Neuronal stem cell (in vitro differentiated cells): ENCODE results near the gene U2SURP.

Source experiments
- DNase-seq: peaks from one replicate; pipeline ENCODE4 v3.0.0-alpha.2; 2013; ENCODE audit warnings: low spot score
- H2AFZ ChIP-seq: one replicate; pipeline ENCODE4 v1.6.1; 2013; ENCODE audit warnings: mild to moderate bottlenecking, low read length, inconsistent platforms
- H2AK5ac ChIP-seq: 2 replicates; pipeline ENCODE4 v1.6.1; 2013; ENCODE audit warnings: low read depth, mild to moderate bottlenecking, inconsistent platforms, low read length, moderate library complexity, mixed read lengths
- H2BK120ac ChIP-seq: 2 replicates; pipeline ENCODE4 v1.6.1; 2013; ENCODE audit warnings: low read depth, mild to moderate bottlenecking, inconsistent platforms, low read length, moderate library complexity, mixed read lengths
- H2BK12ac ChIP-seq: one replicate; pipeline ENCODE4 v1.6.1; 2013; ENCODE audit warnings: low read length, inconsistent platforms
- H2BK15ac ChIP-seq: 2 replicates; pipeline ENCODE4 v1.6.1; 2013; ENCODE audit warnings: mild to moderate bottlenecking, low read length, inconsistent platforms, mixed read lengths
- H2BK5ac ChIP-seq: one replicate; pipeline ENCODE4 v1.6.1; 2013; ENCODE audit warnings: inconsistent platforms, mild to moderate bottlenecking, low read length, moderate library complexity
- H3K14ac ChIP-seq: one replicate; pipeline ENCODE4 v1.6.1; 2013; ENCODE audit warnings: low read length, inconsistent platforms
- H3K18ac ChIP-seq: 2 replicates; pipeline ENCODE4 v1.6.1; 2013; ENCODE audit warnings: low read length, inconsistent platforms
- H3K23ac ChIP-seq: 2 replicates; pipeline ENCODE4 v1.6.1; 2013; ENCODE audit warnings: low read depth, mild to moderate bottlenecking, mixed read lengths, low read length, inconsistent platforms; ENCODE audit not compliant: poor library complexity
- H3K27ac ChIP-seq: replicated peaks from 3 replicates; pipeline ENCODE4 v1.5.1; 2013; ENCODE audit warnings: low read length, inconsistent platforms
- H3K27me3 ChIP-seq, 3 experiments: 2 replicates each; pipeline ENCODE4 v1.6.1; 2013; ENCODE audit warnings: low read length in 3 of 3, mild to moderate bottlenecking in 2 of 3, inconsistent platforms in 1 of 3, low read depth in 1 of 3, mixed read lengths in 1 of 3, moderate library complexity in 1 of 3; ENCODE audit not compliant: control insufficient read depth in 3 of 3, insufficient read depth in 3 of 3
- H3K36me3 ChIP-seq, 2 donors: replicated peaks in 1 of 2; 2 replicates each; pipeline ENCODE4 v1.6.1; 2013; ENCODE audit warnings: low read length in 2 of 2; ENCODE audit not compliant: control insufficient read depth in 2 of 2, insufficient read depth in 2 of 2
- H3K4ac ChIP-seq: 2 replicates; pipeline ENCODE4 v1.6.1; 2013; ENCODE audit warnings: inconsistent platforms, mild to moderate bottlenecking, low read length, moderate library complexity
- H3K4me1 ChIP-seq, 2 donors: 1 replicate in 1 of 2; 2 replicates in 1 of 2; pipeline ENCODE4 v1.6.1; 2013; ENCODE audit warnings: low read length in 2 of 2, low read depth in 1 of 2; ENCODE audit not compliant: control insufficient read depth in 2 of 2, insufficient read depth in 1 of 2
- H3K4me2 ChIP-seq: one replicate; pipeline ENCODE4 v1.6.1; 2013; ENCODE audit warnings: mild to moderate bottlenecking, low read length, inconsistent platforms; ENCODE audit not compliant: insufficient read depth, poor library complexity, severe bottlenecking
- H3K4me3 ChIP-seq, 2 donors: 2 replicates each; pipeline ENCODE4 v1.5.1; 2013; ENCODE audit warnings: low read length in 2 of 2, mild to moderate bottlenecking in 2 of 2, inconsistent platforms in 1 of 2, moderate library complexity in 1 of 2
- H3K79me1 ChIP-seq: one replicate; pipeline ENCODE4 v1.6.1; 2013; ENCODE audit warnings: low read depth, mild to moderate bottlenecking, inconsistent platforms, low read length, moderate library complexity
- H3K9ac ChIP-seq: one replicate; pipeline ENCODE4 v1.6.1; 2013; ENCODE audit warnings: mild to moderate bottlenecking, low read depth, low read length, inconsistent platforms; ENCODE audit not compliant: poor library complexity
- H3K9me3 ChIP-seq, 2 donors: replicated peaks in 1 of 2; 2 replicates each; pipeline versions ENCODE3 to v1.6.1; 2013; ENCODE audit warnings: low read length in 2 of 2, mild to moderate bottlenecking in 2 of 2, inconsistent platforms in 1 of 2, low read depth in 1 of 2, mixed read lengths in 1 of 2, moderate library complexity in 1 of 2; ENCODE audit not compliant: control insufficient read depth in 2 of 2, insufficient read depth in 1 of 2
- H4K8ac ChIP-seq: one replicate; pipeline ENCODE4 v1.6.1; 2013; ENCODE audit warnings: low read depth, mild to moderate bottlenecking, inconsistent platforms, low read length, moderate library complexity
- H4K91ac ChIP-seq: one replicate; pipeline ENCODE4 v1.6.1; 2013; ENCODE audit warnings: low read length, low read depth, mild to moderate bottlenecking, inconsistent platforms; ENCODE audit not compliant: poor library complexity
- WGBS, 2 donors: extraction: QIAGEN DNeasy Blood & Tissue Kit; methylation state at CpG; one replicate each; pipeline ENCODE4 v1.1.7; 2013; ENCODE audit warnings: missing lambda C conversion rate in 2 of 2, mixed read lengths in 1 of 2; ENCODE audit not compliant: insufficient read length in 2 of 2, insufficient replicate concordance in 1 of 2; ENCODE audit errors: extremely low coverage in 2 of 2; 5-methylcytosine and 5-hydroxymethylcytosine counted together

Gene U2SURP

GRCh38 chr3:143084856-143085731 lies 83.7 kb downstream of the U2SURP start:
- Histone ChIP-seq H3K4me3 (peak overlapping the region in 1 of 2 donors; percentile 4), H3K27ac (no peak overlapping the region), H3K9ac (no peak overlapping the region), H2BK5ac (no peak overlapping the region), H2AFZ (no peak overlapping the region), H2AK5ac (no peak overlapping the region), H3K4me2 (no peak overlapping the region), H3K9me3 (peaks cover 4 to 8% of the 10 kb centered on the region in 2 donors), H3K36me3 (no peaks in the 10 kb centered on the region), H4K91ac (no peak overlapping the region), H3K18ac (no peak overlapping the region), H3K14ac (no peak overlapping the region), H3K79me1 (no peaks in the 10 kb centered on the region), H3K4ac (no peak overlapping the region), H3K27me3 (no peaks in the 10 kb centered on the region), H2BK120ac (no peak overlapping the region), H2BK12ac (no peak overlapping the region), H3K4me1 (peaks cover 2 to 9% of the 10 kb centered on the region in 2 donors), H3K23ac (no peak overlapping the region), H2BK15ac (no peak overlapping the region), H4K8ac (no peak overlapping the region)
- no peak for DNase-seq
- no CpG with 5 or more reads among the region's 17 CpGs for WGBS, 2 donors

GRCh38 chr3:143088835-143089234 lies 87.5 kb downstream of the U2SURP start:
- Histone ChIP-seq H3K9ac (no peak overlapping the region), H4K8ac (no peak overlapping the region), H3K23ac (no peak overlapping the region), H3K27me3 (peaks cover 0 to 11% (median 0%) of the 10 kb centered on the region in 3 experiments), H4K91ac (no peak overlapping the region), H3K27ac (no peak overlapping the region), H3K14ac (no peak overlapping the region), H2BK5ac (no peak overlapping the region), H3K18ac (no peak overlapping the region), H2BK15ac (no peak overlapping the region), H2AFZ (no peak overlapping the region), H3K4me2 (no peak overlapping the region), H3K4me3 (no peak overlapping the region), H3K4me1 (peaks cover 0 to 2% of the 10 kb centered on the region in 2 donors), H3K36me3 (no peaks in the 10 kb centered on the region), H3K9me3 (peaks cover 3 to 6% of the 10 kb centered on the region in 2 donors), H2AK5ac (no peak overlapping the region), H2BK120ac (no peak overlapping the region), H3K4ac (no peak overlapping the region), H3K79me1 (no peaks in the 10 kb centered on the region), H2BK12ac (no peak overlapping the region)
- WGBS, 2 donors: no CpG with 5 or more reads among the region's 1 CpG
- no peak for DNase-seq

GRCh38 chr3:143089965-143090364 lies 88.6 kb downstream of the U2SURP start:
- Histone ChIP-seq H3K23ac (no peak overlapping the region), H3K27me3 (peaks cover 0 to 11% (median 0%) of the 10 kb centered on the region in 3 experiments), H3K4me2 (no peak overlapping the region), H2AK5ac (no peak overlapping the region), H3K9ac (no peak overlapping the region), H3K9me3 (peaks cover 1 to 2% of the 10 kb centered on the region in 2 donors), H2BK120ac (no peak overlapping the region), H3K27ac (no peak overlapping the region), H2BK15ac (no peak overlapping the region), H2AFZ (no peak overlapping the region), H3K4me3 (no peak overlapping the region), H2BK5ac (no peak overlapping the region), H3K14ac (no peak overlapping the region), H3K4ac (no peak overlapping the region), H4K91ac (no peak overlapping the region), H3K79me1 (no peaks in the 10 kb centered on the region), H3K4me1 (peaks cover 0 to 2% of the 10 kb centered on the region in 2 donors), H4K8ac (no peak overlapping the region), H3K18ac (no peak overlapping the region), H2BK12ac (no peak overlapping the region), H3K36me3 (no peaks in the 10 kb centered on the region)
- no CpG with 5 or more reads among the region's 4 CpGs for WGBS, 2 donors
- DNase-seq: no peak

- Histone ChIP-seq H2BK5ac (no peak overlapping the region), H3K4me3 (no peak overlapping the region), H3K36me3 (no peaks in the 10 kb centered on the region), H3K4ac (no peak overlapping the region), H3K9me3 (peaks cover 2 to 5% of the 10 kb centered on the region in 2 donors), H3K4me2 (no peak overlapping the region), H3K23ac (no peak overlapping the region), H3K9ac (no peak overlapping the region), H3K79me1 (no peaks in the 10 kb centered on the region), H2AK5ac (no peak overlapping the region), H3K27me3 (peaks cover 0 to 11% (median 0%) of the 10 kb centered on the region in 3 experiments), H3K27ac (no peak overlapping the region), H3K14ac (no peak overlapping the region), H2BK120ac (no peak overlapping the region), H2AFZ (peak overlapping the region; percentile 1), H2BK15ac (no peak overlapping the region), H4K91ac (no peak overlapping the region), H2BK12ac (no peak overlapping the region), H4K8ac (no peak overlapping the region), H3K18ac (no peak overlapping the region), H3K4me1 (peaks cover 0 to 2% of the 10 kb centered on the region in 2 donors)
- WGBS, 2 donors: no CpG with 5 or more reads among the region's 5 CpGs
- DNase-seq: no peak
These were observed 89.1 kb downstream of the U2SURP start for GRCh38 chr3:143090486-143090885.
